Thoracic aorta (tissue), 2 donors: Measurements from ENCODE around the gene ADCY5. TPM values are rescaled to one million over a fixed set of nuclear protein-coding genes. Genes with fewer than 3 reads are reported as not detected.

Experiments
- ATAC-seq: fragments of 150-250 bp; one replicate; pipeline ENCODE4 v1.8.0; 2017; ENCODE audit warnings: low read depth; ENCODE audit not compliant: insufficient number of reproducible peaks, low FRiP score
- DNase-seq: peaks from one replicate; pipeline ENCODE4 v3.0.0-alpha.2; 2020; ENCODE audit warnings: low spot score
- H3K27ac ChIP-seq, 2 donors: fragments of 200-600 bp; sonication (generic); 1 replicate in 1 of 2; 2 replicates in 1 of 2; pipeline ENCODE4 v1.5.1; 2016; ENCODE audit warnings: mild to moderate bottlenecking in 2 of 2, moderate library complexity in 2 of 2
- H3K27me3 ChIP-seq: fragments of 200-600 bp; sonication (generic); replicated peaks from 2 replicates; pipeline ENCODE4 v1.6.0; 2016; ENCODE audit warnings: mild to moderate bottlenecking; ENCODE audit not compliant: insufficient read depth
- H3K36me3 ChIP-seq: fragments of 200-600 bp; sonication (generic); one replicate; pipeline ENCODE4 v1.5.1; 2016
- H3K4me1 ChIP-seq, 2 donors: fragments of 200-600 bp; sonication (generic); 1 replicate in 1 of 2; 2 replicates in 1 of 2; pipeline versions ENCODE4 v1.5.1 to v1.6.0; 2016; ENCODE audit warnings: low read depth in 2 of 2, mild to moderate bottlenecking in 1 of 2; ENCODE audit not compliant: control insufficient read depth in 1 of 2
- H3K4me3 ChIP-seq: fragments of 200-600 bp; sonication (generic); 2 replicates; pipeline ENCODE4 v1.5.1; 2016; ENCODE audit warnings: mild to moderate bottlenecking
- H3K9me3 ChIP-seq: fragments of 200-600 bp; sonication (generic); 2 replicates; pipeline ENCODE4 v1.5.1; 2016
- total RNA-seq, 2 donors: library from RNA; depleted of rRNA; stranded (reverse); fragments of >200 nt; gene quantifications; one replicate each; pipeline versions ENCODE4 v1.1.0 to v1.2.3, GENCODE V29; 2016
- TF ChIP-seq, protein P1 (sequence below): fragments of 200-600 bp; sonication (generic); IDR thresholded peaks from one replicate; pipeline ENCODE4 v1.5.1; 2019; ENCODE audit warnings: antibody characterized with exemption

The ADCY5 gene
- total RNA-seq, 2 donors from 2014 or later: 104 to 123 TPM

DNA sequence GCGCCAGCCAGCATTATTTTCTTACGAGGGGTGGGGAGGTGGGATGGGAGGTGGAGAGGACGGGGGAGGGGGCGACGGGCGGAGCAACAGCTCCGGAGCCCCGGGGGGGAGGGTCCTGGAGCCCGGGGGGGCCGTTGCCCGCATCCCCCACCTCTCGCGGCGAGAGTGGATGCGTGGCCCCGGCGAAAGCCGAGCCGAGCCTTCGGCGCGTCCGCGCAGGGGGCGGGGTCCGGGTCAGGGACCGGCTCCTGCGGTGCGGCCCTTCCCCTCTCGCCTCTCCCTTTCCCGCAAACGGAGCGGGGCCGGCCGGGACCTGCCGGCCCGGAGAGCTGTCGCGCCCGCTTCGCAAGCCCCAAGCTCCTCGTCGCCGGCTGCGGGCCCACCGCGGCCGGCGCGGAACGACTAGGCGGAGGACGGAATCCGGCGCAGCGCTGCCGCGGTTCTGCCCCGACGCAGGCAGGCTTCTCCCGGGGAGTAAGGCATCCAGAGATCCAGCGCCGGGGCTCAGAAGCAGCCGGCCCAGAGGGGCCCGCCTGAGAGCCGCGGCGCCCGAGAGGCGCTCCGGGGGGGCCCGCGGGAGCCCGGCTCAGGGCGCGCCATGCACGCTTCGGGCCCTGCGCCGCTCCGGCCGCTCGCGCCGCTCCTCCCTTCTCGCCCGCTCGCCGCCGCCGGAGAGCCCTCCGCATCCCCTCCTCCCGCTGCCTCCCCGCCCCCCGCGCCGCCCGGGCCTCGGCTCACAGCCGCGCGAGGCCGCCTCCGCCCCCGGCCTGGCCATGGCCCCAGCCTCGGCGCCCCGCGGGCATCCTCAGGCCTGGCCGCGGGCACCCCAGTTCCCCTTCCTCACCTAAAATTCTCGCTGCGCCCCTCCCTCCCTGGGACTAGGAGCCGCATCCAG is 459 bp upstream of the ADCY5 start:
- no peaks in the 10 kb centered on the region for H3K27me3 ChIP-seq
- peaks cover 6 to 19% of the 10 kb centered on the region in 2 donors for H3K4me1 ChIP-seq
- no peak for DNase-seq
- no peaks in the 10 kb centered on the region for H3K9me3 ChIP-seq
- H3K27ac ChIP-seq: peak overlapping the region; percentile 88 to 93
- TF ChIP-seq, protein P1, sequence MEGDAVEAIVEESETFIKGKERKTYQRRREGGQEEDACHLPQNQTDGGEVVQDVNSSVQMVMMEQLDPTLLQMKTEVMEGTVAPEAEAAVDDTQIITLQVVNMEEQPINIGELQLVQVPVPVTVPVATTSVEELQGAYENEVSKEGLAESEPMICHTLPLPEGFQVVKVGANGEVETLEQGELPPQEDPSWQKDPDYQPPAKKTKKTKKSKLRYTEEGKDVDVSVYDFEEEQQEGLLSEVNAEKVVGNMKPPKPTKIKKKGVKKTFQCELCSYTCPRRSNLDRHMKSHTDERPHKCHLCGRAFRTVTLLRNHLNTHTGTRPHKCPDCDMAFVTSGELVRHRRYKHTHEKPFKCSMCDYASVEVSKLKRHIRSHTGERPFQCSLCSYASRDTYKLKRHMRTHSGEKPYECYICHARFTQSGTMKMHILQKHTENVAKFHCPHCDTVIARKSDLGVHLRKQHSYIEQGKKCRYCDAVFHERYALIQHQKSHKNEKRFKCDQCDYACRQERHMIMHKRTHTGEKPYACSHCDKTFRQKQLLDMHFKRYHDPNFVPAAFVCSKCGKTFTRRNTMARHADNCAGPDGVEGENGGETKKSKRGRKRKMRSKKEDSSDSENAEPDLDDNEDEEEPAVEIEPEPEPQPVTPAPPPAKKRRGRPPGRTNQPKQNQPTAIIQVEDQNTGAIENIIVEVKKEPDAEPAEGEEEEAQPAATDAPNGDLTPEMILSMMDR: no peak
- no peaks in the 10 kb centered on the region for H3K36me3 ChIP-seq
- peak overlapping the region; percentile 89 for H3K4me3 ChIP-seq
- ATAC-seq: peak; percentile 6

DNA sequence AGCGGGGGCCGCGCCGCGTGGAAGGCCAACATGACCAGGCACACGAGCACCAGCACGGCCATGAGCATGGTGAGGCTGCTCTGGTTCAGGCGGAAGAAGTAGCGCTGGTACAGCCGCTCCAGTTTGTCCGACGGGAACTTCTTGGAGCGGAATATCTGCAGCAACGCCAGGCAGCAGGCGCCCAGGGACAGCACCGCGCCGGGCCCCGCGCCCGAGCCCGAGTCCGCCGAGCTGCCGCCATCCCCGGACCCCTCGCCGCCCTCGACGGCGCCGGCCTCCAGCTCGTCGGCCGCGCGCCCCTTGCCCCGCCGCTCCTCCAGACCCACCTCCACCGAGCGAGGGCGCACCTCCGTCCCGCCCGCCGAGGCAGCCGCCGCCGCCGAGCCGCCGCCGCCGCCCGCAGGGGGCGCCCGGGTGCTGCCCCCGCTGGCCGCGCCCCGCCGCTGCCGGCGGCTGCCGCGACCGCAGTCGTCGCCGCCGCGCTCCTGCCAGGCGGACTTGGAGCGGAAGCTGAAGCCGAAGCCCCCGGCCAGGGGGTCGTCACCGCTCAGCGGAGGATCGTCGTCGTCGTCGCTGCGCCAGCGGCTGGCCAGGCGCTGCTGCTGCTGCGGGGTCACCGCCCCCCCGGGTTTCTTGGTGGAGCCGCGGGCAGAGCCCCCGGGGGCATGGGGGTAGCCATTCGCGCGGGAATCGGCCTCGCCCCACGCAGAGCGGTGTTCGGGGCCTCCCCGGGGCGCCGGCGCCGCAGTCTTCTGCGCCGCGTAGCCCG is 957 bp downstream of the ADCY5 start:
- Histone ChIP-seq H3K4me1 (peaks cover 7 to 32% of the 10 kb centered on the region in 2 donors), H3K4me3 (peak overlapping the region; percentile 89), H3K27me3 (no peaks in the 10 kb centered on the region), H3K36me3 (no peaks in the 10 kb centered on the region), H3K9me3 (no peaks in the 10 kb centered on the region), H3K27ac (peak overlapping the region; percentile 88 to 93)
- DNase-seq (no peak), ATAC-seq (no peak)
- TF ChIP-seq, protein P1: no peak

DNA sequence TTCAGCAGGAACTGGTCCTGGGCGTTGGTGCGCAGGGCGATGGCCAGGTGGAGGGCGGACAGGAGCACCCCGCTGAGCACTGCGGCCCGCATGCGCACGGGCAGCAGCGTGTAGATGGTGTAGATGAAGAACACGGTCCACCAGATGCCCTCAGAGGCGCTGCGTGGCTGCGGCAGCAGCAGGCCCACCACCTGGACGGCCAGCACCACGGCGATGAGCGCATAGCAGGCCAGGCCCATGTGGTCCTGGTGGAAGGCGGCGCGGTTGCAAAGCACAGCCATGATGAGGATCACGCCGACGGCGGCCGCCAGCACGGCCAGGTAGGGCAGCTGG is 1.5 kb downstream of the ADCY5 start:
- Histone ChIP-seq H3K36me3 (no peaks in the 10 kb centered on the region), H3K27ac (peak overlapping the region; percentile 74 to 81), H3K9me3 (no peaks in the 10 kb centered on the region), H3K4me3 (peak overlapping the region; percentile 89), H3K4me1 (peaks cover 7 to 38% of the 10 kb centered on the region in 2 donors), H3K27me3 (no peaks in the 10 kb centered on the region)
- ATAC-seq: no peak
- TF ChIP-seq, protein P1: no peak
- no peak for DNase-seq

DNA sequence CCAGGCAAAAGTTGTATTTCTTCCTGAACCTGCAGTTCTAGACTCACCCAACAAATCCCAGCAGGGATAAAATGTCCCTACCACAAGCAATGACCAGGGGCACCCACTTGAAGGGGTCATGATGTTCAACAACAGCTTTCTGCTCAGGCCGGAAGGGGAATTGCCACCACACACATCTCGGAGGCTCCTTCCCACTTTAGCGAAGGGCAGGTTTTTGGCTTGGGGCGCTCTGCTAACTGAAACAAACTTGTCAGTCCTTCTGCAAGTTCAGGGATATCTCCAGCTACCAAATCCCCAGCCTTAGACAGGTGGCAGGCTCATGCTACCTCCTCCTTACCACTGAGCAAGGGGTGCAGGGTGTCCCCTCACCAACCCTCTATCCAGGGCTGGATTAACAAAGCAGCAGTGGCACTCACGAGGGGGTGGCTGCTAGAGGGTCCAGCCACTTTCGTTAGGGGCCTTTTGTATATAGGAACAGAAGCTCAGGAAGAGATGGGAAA is 2.2 kb downstream of the ADCY5 start:
- Histone ChIP-seq H3K9me3 (no peaks in the 10 kb centered on the region), H3K4me1 (peaks cover 7 to 45% of the 10 kb centered on the region in 2 donors), H3K4me3 (peak overlapping the region; percentile 89), H3K27ac (peak overlapping the region; percentile 74 to 81), H3K27me3 (no peaks in the 10 kb centered on the region), H3K36me3 (no peaks in the 10 kb centered on the region)
- DNase-seq (no peak), ATAC-seq (no peak)
- TF ChIP-seq, protein P1: no peak

DNA sequence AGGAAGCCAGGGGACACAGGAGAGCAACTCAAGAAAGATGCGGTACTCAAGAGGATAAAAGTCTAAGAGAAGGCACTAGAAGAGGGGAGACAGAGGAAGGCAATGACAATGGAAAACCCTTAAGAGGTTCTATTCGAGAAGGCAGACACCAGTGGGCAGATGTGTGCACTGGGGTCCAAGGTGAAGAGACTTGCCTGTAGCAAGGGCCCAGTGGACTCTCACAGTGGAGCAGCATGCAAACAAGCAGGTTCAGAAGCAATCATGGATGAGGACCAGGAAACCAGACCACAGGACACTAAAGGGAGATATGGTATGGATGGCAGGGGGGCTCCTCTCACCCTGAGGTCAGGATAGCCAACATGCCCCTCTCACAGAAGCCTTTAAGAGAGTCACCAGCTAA is 2.7 kb downstream of the ADCY5 start:
- TF ChIP-seq, protein P1: no peak
- H3K36me3 ChIP-seq: no peaks in the 10 kb centered on the region
- no peaks in the 10 kb centered on the region for H3K9me3 ChIP-seq
- H3K27ac ChIP-seq: peak overlapping the region; percentile 74 to 81
- no peaks in the 10 kb centered on the region for H3K27me3 ChIP-seq
- ATAC-seq (no peak), DNase-seq (no peak)
- H3K4me3 ChIP-seq: peak overlapping the region; percentile 89
- H3K4me1 ChIP-seq: peaks cover 7 to 49% of the 10 kb centered on the region in 2 donors
